ENCODE measurements around the gene SLFN11.

GRCh38 chr17:35341411-35341992 lies 31.9 kb downstream of the SLFN11 start:
- TF ChIP-seq CTCF (conservative IDR thresholded peaks at IDR 0.05 in 1 of 2, IDR thresholded peaks at IDR 0.05 in 1 of 2; ENCODE audit: low read depth in 1 of 2, low read length in 2 of 2) (no peak), EZH2 (IDR thresholded peaks at IDR 0.05; ENCODE audit: low read length, missing control alignments) (no peak)
